Measurements from ENCODE around the gene PLA2G15. TPM values are rescaled to one million over a fixed set of nuclear protein-coding genes. Genes with fewer than 3 reads are reported as not detected.

The PLA2G15 gene
- total RNA-seq, 4 donors from 2014 or later = 8.3 to 27.5 (median 17.6) TPM

- Histone ChIP-seq H3K4me3 (no peak overlapping the region), H3K4me1 (peaks cover 0 to 26% (median 10%) of the 10 kb centered on the region in 4 donors), H3K27me3 (no peaks in the 10 kb centered on the region), H3K36me3 (peaks cover 0 to 16% (median 0%) of the 10 kb centered on the region in 3 donors), H3K9me3 (no peaks in the 10 kb centered on the region), H3K27ac (peak overlapping the region; percentile 28 to 67 (median 36))
- DNase-seq = no peak
- no peak for TF ChIP-seq CTCF (IDR thresholded peaks at IDR 0.05)
These were observed 31.1 kb downstream of the PLA2G15 start for GRCh38 chr16:68276223-68276622.

GRCh38 chr16:68279726-68280558 lies 34.8 kb downstream of the PLA2G15 start:
- H3K36me3 ChIP-seq = peaks cover 0 to 14% (median 0%) of the 10 kb centered on the region in 3 donors
- no peaks in the 10 kb centered on the region for H3K27me3 ChIP-seq
- no peaks in the 10 kb centered on the region for H3K9me3 ChIP-seq
- no peak for TF ChIP-seq CTCF (IDR thresholded peaks at IDR 0.05)
- TF ChIP-seq POLR2A (IDR thresholded peaks at IDR 0.05) = no peak
- H3K27ac ChIP-seq = peak overlapping the region in 1 of 4 donors; percentile 6
- no peak overlapping the region for H3K4me3 ChIP-seq
- DNase-seq = no peak
- H3K4me1 ChIP-seq = peaks cover 0 to 22% (median 12%) of the 10 kb centered on the region in 4 donors

GRCh38 chr16:68281368-68282063 lies 36.3 kb downstream of the PLA2G15 start:
- peaks cover 0 to 28% (median 24%) of the 10 kb centered on the region in 4 donors for H3K4me1 ChIP-seq
- TF ChIP-seq POLR2A (IDR thresholded peaks at IDR 0.05) = no peak
- peak overlapping the region in 2 of 4 donors; percentile 6 to 79 for H3K27ac ChIP-seq
- no peaks in the 10 kb centered on the region for H3K27me3 ChIP-seq
- no peak overlapping the region for H3K4me3 ChIP-seq
- DNase-seq = no peak
- peaks cover 0 to 10% (median 0%) of the 10 kb centered on the region in 3 donors for H3K36me3 ChIP-seq
- H3K9me3 ChIP-seq = no peaks in the 10 kb centered on the region

- Histone ChIP-seq H3K27me3 (no peaks in the 10 kb centered on the region), H3K9me3 (no peaks in the 10 kb centered on the region), H3K36me3 (peaks cover 0 to 12% (median 0%) of the 10 kb centered on the region in 3 donors), H3K4me3 (no peak overlapping the region), H3K27ac (peak overlapping the region in 1 of 4 donors; percentile 79), H3K4me1 (peaks cover 0 to 32% (median 28%) of the 10 kb centered on the region in 4 donors)
- no peak for DNase-seq
- no peak for TF ChIP-seq CTCF (IDR thresholded peaks at IDR 0.05)
- no peak for TF ChIP-seq POLR2A (IDR thresholded peaks at IDR 0.05)
These were observed 36.9 kb downstream of the PLA2G15 start for GRCh38 chr16:68282064-68282452.

GRCh38 chr16:68283346-68283745 lies 38.2 kb downstream of the PLA2G15 start:
- TF ChIP-seq POLR2A (IDR thresholded peaks at IDR 0.05) (no peak), CTCF (IDR thresholded peaks at IDR 0.05) (no peak)
- H3K4me1 ChIP-seq = peaks cover 0 to 43% (median 34%) of the 10 kb centered on the region in 4 donors
- no peak for DNase-seq
- H3K27me3 ChIP-seq = no peaks in the 10 kb centered on the region
- H3K36me3 ChIP-seq = peaks cover 0 to 24% (median 0%) of the 10 kb centered on the region in 3 donors
- peak overlapping the region; percentile 26 to 79 (median 54) for H3K27ac ChIP-seq
- H3K4me3 ChIP-seq = peak overlapping the region in 1 of 4 donors; percentile 10
- H3K9me3 ChIP-seq = no peaks in the 10 kb centered on the region
